HepG2 (cell line): ENCODE results near the gene ELP5. TPM values are rescaled to one million over a fixed set of nuclear protein-coding genes. Genes with fewer than 3 reads are reported as not detected.

Source experiments
- ASH2L ChIP-seq: fragments of 300-600, 200-600 bp; sonication (generic); IDR thresholded peaks from 2 replicates; pipeline ENCODE4 v1.7.0; 2017; ENCODE audit warnings: low read depth, mild to moderate bottlenecking, moderate library complexity, mixed read lengths, low read length; ENCODE audit not compliant: insufficient read length
- CENPX ChIP-seq: sonication (generic); formaldehyde crosslinking; IDR thresholded peaks from 2 replicates; pipeline ENCODE4 v1.9.0; 2021; ENCODE audit warnings: mild to moderate bottlenecking, missing genetic modification reagents, moderate library complexity
- CHCHD3 ChIP-seq: sonication (generic); formaldehyde crosslinking; IDR thresholded peaks from 2 replicates; pipeline ENCODE4 v1.8.0; 2022; ENCODE audit warnings: mild to moderate bottlenecking, missing genetic modification reagents, moderate library complexity
- FOXM1 ChIP-seq: sonication (generic); formaldehyde crosslinking; IDR thresholded peaks from 2 replicates; pipeline ENCODE4 v1.5.0; 2020; ENCODE audit warnings: missing genetic modification reagents
- HIVEP1 ChIP-seq: sonication (generic); formaldehyde crosslinking; IDR thresholded peaks from 2 replicates; pipeline ENCODE4 v1.4.0; 2020; ENCODE audit warnings: mild to moderate bottlenecking, missing genetic modification reagents
- ISL2 ChIP-seq: sonication (generic); formaldehyde crosslinking; IDR thresholded peaks from 2 replicates; pipeline ENCODE4 v1.5.0; 2020; ENCODE audit warnings: missing genetic modification reagents
- NFIC ChIP-seq: IDR thresholded peaks from 2 replicates; pipeline ENCODE4 v1.6.1; 2012; ENCODE audit warnings: mild to moderate bottlenecking, low read length, inconsistent platforms
- PAX8 ChIP-seq: sonication (generic); formaldehyde crosslinking; IDR thresholded peaks from 2 replicates; pipeline ENCODE4 v1.8.0; 2022; ENCODE audit warnings: mild to moderate bottlenecking, missing genetic modification reagents, borderline replicate concordance
- RORA ChIP-seq: sonication (generic); formaldehyde crosslinking; IDR thresholded peaks from 2 replicates; pipeline ENCODE4 v1.5.0; 2020; ENCODE audit warnings: mild to moderate bottlenecking, missing genetic modification reagents, moderate library complexity
- SP5 ChIP-seq: IDR thresholded peaks from 2 replicates; pipeline ENCODE4 v1.6.1; 2016; ENCODE audit warnings: low read depth, borderline replicate concordance
- ZNF230 ChIP-seq: sonication (generic); formaldehyde crosslinking; IDR thresholded peaks from 2 replicates; pipeline ENCODE4 v1.4.0; 2020; ENCODE audit warnings: mild to moderate bottlenecking, missing genetic modification reagents
- ZNF251 ChIP-seq: sonication (generic); formaldehyde crosslinking; IDR thresholded peaks from 2 replicates; pipeline ENCODE4 v1.9.0; 2021; ENCODE audit warnings: mild to moderate bottlenecking, missing genetic modification reagents
- ZNF30 ChIP-seq: sonication (generic); formaldehyde crosslinking; IDR thresholded peaks from 2 replicates; pipeline ENCODE4 v1.5.0; 2020; ENCODE audit warnings: mild to moderate bottlenecking, missing genetic modification reagents
- ZNF780A ChIP-seq: sonication (generic); formaldehyde crosslinking; IDR thresholded peaks from 2 replicates; pipeline ENCODE4 v1.8.0; 2022; ENCODE audit warnings: mild to moderate bottlenecking, missing genetic modification reagents, moderate library complexity
- polyA plus RNA-seq, 8 experiments: library from polyadenylated mRNA; depleted of rRNA in 3 of 8; stranded (reverse) in 7 of 8; unstranded in 1 of 8; fragments of >200 nt; fragmentation: Illumina TruSeq in 4 of 8; extraction: Trizol in 4 of 8; gene quantifications; 2 replicates each; pipeline versions ENCODE4 v1.2.1 to v1.2.3, GENCODE V29; 2011 to 2016; ENCODE audit warnings: low read depth in 4 of 8, missing spikeins in 1 of 8, mixed read lengths in 1 of 8; ENCODE audit not compliant: insufficient read depth in 1 of 8
- total RNA-seq, 5 experiments: library from RNA; depleted of rRNA; stranded (reverse); fragments of >200 nt; fragmentation: Illumina TruSeq; extraction: Trizol; gene quantifications; 2 replicates each; pipeline ENCODE4 v1.2.3, GENCODE V29; 2016; ENCODE audit warnings: low read depth in 1 of 5
- TF ChIP-seq, protein P1 (sequence below): sonication (generic); formaldehyde crosslinking; IDR thresholded peaks from 2 replicates; pipeline ENCODE4 v1.9.0; 2021; ENCODE audit warnings: missing genetic modification reagents, borderline replicate concordance
- TF ChIP-seq, protein P2 (sequence below): sonication (generic); formaldehyde crosslinking; IDR thresholded peaks from 2 replicates; pipeline ENCODE4 v1.8.1; 2022; ENCODE audit warnings: low read depth, mild to moderate bottlenecking, missing genetic modification reagents
- TF ChIP-seq, protein P3 (sequence below): sonication (generic); formaldehyde crosslinking; IDR thresholded peaks from 2 replicates; pipeline ENCODE4 v1.5.1; 2020; ENCODE audit warnings: missing genetic modification reagents, mild to moderate bottlenecking, borderline replicate concordance
- TF ChIP-seq, protein P4 (sequence below): sonication (generic); formaldehyde crosslinking; IDR thresholded peaks from 2 replicates; pipeline ENCODE4 v1.5.0; 2020; ENCODE audit warnings: missing genetic modification reagents
- TF ChIP-seq, protein P5 (sequence below): sonication (generic); formaldehyde crosslinking; IDR thresholded peaks from 2 replicates; pipeline ENCODE4 v1.8.0; 2022; ENCODE audit warnings: missing genetic modification reagents, mild to moderate bottlenecking, inconsistent platforms, borderline replicate concordance

The ELP5 gene
- total and polyA plus RNA-seq, 2 of the 13 experiments (the other 11 are each of a cell fraction or from before 2014, with no cell fraction given): 67.6 to 69.8 TPM

DNA sequence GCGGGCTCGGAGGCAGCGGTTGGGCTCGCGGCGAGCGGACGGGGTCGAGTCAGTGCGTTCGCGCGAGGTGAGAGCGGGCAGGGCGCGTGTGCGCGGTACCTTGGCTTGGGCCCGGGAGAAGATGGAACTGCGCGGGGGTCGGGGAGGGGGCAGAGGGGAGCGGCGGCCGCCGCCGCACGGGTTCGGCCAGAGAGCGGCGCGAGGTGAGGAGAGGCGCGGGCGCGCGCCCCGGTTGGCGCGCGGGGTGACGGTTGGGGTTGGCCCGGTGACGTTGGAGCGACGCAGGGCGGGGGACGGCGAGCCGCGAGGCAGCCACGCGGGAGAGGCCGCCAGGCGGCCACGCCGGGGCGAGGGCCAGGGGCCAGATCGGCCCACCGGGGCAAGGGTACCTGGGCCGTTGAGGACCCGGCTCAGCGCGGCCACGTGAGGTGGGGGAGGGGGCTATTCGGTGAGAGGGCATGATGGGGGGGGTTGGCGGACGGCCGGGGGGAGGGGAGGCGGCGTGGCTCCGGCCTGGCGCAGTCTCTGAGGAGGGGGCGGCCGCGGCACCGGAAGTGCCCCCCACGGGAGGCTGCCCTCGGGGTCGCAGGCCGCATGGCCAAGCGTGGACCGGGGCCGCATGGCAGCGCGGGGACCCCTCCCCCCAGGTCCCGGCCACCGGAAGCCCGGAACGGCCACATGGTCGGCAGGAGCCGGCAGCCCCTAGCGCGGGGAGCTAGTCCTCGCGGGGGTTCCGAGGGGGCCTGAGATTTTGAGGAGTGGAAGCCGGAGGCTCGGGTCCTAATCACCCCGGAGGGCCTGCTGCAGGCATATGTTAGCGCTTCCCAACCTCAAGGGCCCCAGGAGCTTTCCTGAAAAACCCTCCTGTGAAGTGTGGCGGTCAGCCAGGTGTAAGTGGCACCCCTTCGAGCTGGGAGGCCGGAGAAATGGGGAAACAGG is 55.9 kb downstream of the ELP5 start (continued):
- TF ChIP-seq, protein P1, sequence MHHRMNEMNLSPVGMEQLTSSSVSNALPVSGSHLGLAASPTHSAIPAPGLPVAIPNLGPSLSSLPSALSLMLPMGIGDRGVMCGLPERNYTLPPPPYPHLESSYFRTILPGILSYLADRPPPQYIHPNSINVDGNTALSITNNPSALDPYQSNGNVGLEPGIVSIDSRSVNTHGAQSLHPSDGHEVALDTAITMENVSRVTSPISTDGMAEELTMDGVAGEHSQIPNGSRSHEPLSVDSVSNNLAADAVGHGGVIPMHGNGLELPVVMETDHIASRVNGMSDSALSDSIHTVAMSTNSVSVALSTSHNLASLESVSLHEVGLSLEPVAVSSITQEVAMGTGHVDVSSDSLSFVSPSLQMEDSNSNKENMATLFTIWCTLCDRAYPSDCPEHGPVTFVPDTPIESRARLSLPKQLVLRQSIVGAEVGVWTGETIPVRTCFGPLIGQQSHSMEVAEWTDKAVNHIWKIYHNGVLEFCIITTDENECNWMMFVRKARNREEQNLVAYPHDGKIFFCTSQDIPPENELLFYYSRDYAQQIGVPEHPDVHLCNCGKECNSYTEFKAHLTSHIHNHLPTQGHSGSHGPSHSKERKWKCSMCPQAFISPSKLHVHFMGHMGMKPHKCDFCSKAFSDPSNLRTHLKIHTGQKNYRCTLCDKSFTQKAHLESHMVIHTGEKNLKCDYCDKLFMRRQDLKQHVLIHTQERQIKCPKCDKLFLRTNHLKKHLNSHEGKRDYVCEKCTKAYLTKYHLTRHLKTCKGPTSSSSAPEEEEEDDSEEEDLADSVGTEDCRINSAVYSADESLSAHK (CRISPR knock-in tag): no peak
- TF ChIP-seq, protein P2, sequence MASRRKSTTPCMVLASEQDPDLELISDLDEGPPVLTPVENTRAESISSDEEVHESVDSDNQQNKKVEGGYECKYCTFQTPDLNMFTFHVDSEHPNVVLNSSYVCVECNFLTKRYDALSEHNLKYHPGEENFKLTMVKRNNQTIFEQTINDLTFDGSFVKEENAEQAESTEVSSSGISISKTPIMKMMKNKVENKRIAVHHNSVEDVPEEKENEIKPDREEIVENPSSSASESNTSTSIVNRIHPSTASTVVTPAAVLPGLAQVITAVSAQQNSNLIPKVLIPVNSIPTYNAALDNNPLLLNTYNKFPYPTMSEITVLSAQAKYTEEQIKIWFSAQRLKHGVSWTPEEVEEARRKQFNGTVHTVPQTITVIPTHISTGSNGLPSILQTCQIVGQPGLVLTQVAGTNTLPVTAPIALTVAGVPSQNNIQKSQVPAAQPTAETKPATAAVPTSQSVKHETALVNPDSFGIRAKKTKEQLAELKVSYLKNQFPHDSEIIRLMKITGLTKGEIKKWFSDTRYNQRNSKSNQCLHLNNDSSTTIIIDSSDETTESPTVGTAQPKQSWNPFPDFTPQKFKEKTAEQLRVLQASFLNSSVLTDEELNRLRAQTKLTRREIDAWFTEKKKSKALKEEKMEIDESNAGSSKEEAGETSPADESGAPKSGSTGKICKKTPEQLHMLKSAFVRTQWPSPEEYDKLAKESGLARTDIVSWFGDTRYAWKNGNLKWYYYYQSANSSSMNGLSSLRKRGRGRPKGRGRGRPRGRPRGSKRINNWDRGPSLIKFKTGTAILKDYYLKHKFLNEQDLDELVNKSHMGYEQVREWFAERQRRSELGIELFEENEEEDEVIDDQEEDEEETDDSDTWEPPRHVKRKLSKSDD (CRISPR knock-in tag): no peak
- TF ChIP-seq ZNF230 (CRISPR knock-in tag) (no peak), RORA (CRISPR knock-in tag) (no peak), HIVEP1 (no peak), SP5 (CRISPR knock-in tag) (no peak; the same call in 1 of the 2 replicates), ZNF780A (CRISPR knock-in tag) (no peak), PAX8 (CRISPR knock-in tag) (peak; percentile 50; the same call in 1 of the 2 replicates), ISL2 (CRISPR knock-in tag) (no peak), CENPX (CRISPR knock-in tag) (no peak), NFIC (no peak), ZNF30 (CRISPR knock-in tag) (no peak), CHCHD3 (CRISPR knock-in tag) (peak; percentile 44; the same call in 1 of the 2 replicates), FOXM1 (CRISPR knock-in tag) (no peak), ASH2L (no peak), ZNF251 (CRISPR knock-in tag) (no peak)
- TF ChIP-seq, protein P3, sequence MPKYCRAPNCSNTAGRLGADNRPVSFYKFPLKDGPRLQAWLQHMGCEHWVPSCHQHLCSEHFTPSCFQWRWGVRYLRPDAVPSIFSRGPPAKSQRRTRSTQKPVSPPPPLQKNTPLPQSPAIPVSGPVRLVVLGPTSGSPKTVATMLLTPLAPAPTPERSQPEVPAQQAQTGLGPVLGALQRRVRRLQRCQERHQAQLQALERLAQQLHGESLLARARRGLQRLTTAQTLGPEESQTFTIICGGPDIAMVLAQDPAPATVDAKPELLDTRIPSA (CRISPR knock-in tag): no peak
- TF ChIP-seq, protein P4, sequence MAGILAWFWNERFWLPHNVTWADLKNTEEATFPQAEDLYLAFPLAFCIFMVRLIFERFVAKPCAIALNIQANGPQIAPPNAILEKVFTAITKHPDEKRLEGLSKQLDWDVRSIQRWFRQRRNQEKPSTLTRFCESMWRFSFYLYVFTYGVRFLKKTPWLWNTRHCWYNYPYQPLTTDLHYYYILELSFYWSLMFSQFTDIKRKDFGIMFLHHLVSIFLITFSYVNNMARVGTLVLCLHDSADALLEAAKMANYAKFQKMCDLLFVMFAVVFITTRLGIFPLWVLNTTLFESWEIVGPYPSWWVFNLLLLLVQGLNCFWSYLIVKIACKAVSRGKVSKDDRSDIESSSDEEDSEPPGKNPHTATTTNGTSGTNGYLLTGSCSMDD (CRISPR knock-in tag): no peak
- TF ChIP-seq, protein P5, sequence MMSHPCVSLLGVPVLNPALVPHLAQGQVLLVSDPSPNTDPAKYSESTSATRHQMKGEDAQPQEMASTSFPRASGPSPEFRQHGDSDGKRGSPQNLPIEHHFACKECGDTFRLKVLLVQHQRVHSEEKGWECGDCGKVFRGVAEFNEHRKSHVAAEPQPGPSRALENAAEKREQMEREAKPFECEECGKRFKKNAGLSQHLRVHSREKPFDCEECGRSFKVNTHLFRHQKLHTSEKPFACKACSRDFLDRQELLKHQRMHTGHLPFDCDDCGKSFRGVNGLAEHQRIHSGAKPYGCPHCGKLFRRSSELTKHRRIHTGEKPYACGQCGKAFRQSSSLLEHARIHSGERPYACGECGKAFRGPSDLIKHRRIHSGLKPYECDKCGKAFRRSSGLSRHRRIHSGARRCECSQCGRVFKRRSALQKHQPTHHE: no peak
